Urinary bladder (tissue), 4 donors: ENCODE data around the gene UQCC2. TPM values are rescaled to one million over a fixed set of nuclear protein-coding genes. Genes with fewer than 3 reads are reported as not detected.

ENCODE experiments used
- DNase-seq: peaks from one replicate; pipeline ENCODE4 v3.0.0-alpha.2; 2015; ENCODE audit errors: extremely low spot score
- H3K27ac ChIP-seq: one replicate; pipeline ENCODE4 v1.5.1; 2013; ENCODE audit warnings: low read depth, mild to moderate bottlenecking, moderate library complexity
- H3K36me3 ChIP-seq: one replicate; pipeline ENCODE4 v1.6.1; 2013; ENCODE audit warnings: mild to moderate bottlenecking, moderate library complexity; ENCODE audit not compliant: insufficient read depth
- H3K4me1 ChIP-seq: one replicate; pipeline ENCODE4 v1.6.1; 2013; ENCODE audit warnings: mild to moderate bottlenecking, moderate library complexity; ENCODE audit not compliant: insufficient read depth
- H3K4me3 ChIP-seq: one replicate; pipeline ENCODE4 v1.5.1; 2013; ENCODE audit warnings: low read depth, low read length
- WGBS: extraction: QIAGEN DNeasy Blood & Tissue Kit; methylation state at CpG from one replicate; pipeline ENCODE4 v1.1.7; 2013; 5-methylcytosine and 5-hydroxymethylcytosine counted together
- polyA plus RNA-seq: library from polyadenylated mRNA; stranded (reverse); fragments of 200-250 nt; gene quantifications from one replicate; pipeline ENCODE4 v1.2.3, GENCODE V29; 2013
- total RNA-seq: library from RNA; depleted of rRNA; stranded (reverse); fragments of >200 nt; gene quantifications from one replicate; pipeline ENCODE4 v1.2.3, GENCODE V29; 2014
- donor health status: healthy with polysubstance abuse.
- donor health status: healthy.

The UQCC2 gene
- total and polyA plus RNA-seq, 2 donors: 14.4 to 43.7 TPM

DNA sequence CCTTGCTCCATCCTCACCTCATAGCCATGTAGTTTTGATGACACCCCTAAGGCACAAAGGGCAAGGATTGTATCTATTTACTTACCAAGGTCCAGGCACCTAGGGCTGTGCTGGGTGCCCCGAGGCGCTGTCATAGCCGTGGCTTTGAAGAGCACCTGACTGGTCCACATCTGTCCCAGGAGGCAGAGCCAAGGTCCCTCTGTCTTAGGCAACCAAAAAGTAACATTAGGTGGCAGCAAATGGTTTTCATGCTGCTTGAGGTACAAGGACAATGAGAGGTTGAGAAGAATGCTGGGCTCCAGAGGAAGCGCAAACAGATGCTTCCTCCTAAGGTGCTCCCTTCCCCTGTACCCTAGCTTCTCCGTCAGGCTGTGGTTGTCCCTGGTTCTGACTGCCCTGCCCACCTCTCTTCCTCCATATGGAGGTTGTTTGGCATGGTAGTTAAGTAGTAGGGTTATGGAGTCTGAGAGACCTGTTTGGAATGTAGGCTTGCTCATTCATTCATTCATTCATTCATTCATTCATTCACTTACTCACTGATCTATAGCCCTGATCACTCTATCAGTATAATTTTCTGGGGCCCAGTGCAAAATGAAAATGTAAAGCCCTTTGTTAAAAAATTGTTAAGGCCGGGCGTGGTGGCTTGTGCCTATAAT, 3.0 kb upstream of the UQCC2 start:
- Histone ChIP-seq H3K27ac (no peak overlapping the region), H3K4me3 (no peak overlapping the region), H3K4me1 (peaks cover 2% of the 10 kb centered on the region), H3K36me3 (no peaks in the 10 kb centered on the region)
- DNase-seq: no peak
- 86% methylated on average over 7 of the region's 7 CpGs for WGBS

- DNase-seq: no peak
- Histone ChIP-seq H3K4me3 (no peak overlapping the region), H3K27ac (no peak overlapping the region), H3K36me3 (no peaks in the 10 kb centered on the region), H3K4me1 (peaks cover 2% of the 10 kb centered on the region)
- WGBS: 57% methylated on average over 2 of the region's 2 CpGs
These were observed 2.3 kb upstream of the UQCC2 start for GRCh38 chr6:33713786-33714185.

GRCh38 chr6:33712914-33713313, 1.4 kb upstream of the UQCC2 start:
- peaks cover 2% of the 10 kb centered on the region for H3K4me1 ChIP-seq
- H3K36me3 ChIP-seq: no peaks in the 10 kb centered on the region
- DNase-seq: no peak
- WGBS: 88% methylated on average over 3 of the region's 3 CpGs
- no peak overlapping the region for H3K4me3 ChIP-seq
- H3K27ac ChIP-seq: no peak overlapping the region

- H3K4me3 ChIP-seq: peak overlapping the region; percentile 59
- 79% methylated on average over 15 of the region's 15 CpGs for WGBS
- H3K27ac ChIP-seq: no peak overlapping the region
- H3K4me1 ChIP-seq: peaks cover 2% of the 10 kb centered on the region
- H3K36me3 ChIP-seq: no peaks in the 10 kb centered on the region
- no peak for DNase-seq
These were observed 991 bp downstream of the UQCC2 start for GRCh38 chr6:33710296-33711121.

- no peak overlapping the region for H3K4me3 ChIP-seq
- H3K4me1 ChIP-seq: peaks cover 2% of the 10 kb centered on the region
- no peak for DNase-seq
- WGBS: 89% methylated on average over 10 of the region's 10 CpGs
- no peak overlapping the region for H3K27ac ChIP-seq
- no peaks in the 10 kb centered on the region for H3K36me3 ChIP-seq
These were observed 1.8 kb downstream of the UQCC2 start for GRCh38 chr6:33709605-33710295.

DNA sequence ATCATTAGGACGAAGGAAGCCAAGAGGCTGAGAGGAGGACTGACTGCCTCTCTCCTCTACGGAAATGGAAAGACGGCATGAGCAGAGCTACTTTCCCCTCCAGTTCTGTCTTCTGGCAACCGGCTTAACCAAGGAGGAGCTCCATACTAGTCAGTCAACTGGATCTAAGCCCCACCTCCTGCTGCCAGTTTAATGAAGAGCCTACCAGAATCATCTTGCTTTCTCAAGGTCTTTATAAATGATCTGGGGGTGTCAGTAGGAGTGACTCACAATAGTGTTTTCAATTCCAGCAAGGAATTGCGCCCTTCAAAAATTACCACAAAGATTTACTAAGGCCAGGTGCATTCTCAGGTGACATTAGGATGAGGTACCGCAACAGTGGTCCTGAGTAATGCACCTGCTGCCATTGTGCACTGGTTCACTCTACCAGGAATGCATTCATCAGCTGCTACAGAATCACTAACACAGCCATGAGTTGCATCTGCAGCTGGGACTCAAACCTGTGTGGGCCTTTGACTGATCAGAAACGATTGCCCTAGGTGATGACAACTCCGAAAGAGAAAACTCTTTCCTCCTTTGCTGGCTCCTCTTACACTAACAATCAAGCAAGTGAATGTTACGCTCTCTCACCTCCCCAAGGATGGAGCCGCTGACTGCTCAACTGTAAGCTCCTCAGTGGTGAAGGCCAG, 2.8 kb downstream of the UQCC2 start:
- DNase-seq: no peak
- H3K4me1 ChIP-seq: peaks cover 2% of the 10 kb centered on the region
- 93% methylated on average over 10 of the region's 10 CpGs for WGBS
- no peak overlapping the region for H3K4me3 ChIP-seq
- H3K27ac ChIP-seq: no peak overlapping the region
- H3K36me3 ChIP-seq: no peaks in the 10 kb centered on the region

- Histone ChIP-seq H3K27ac (no peak overlapping the region), H3K4me3 (no peak overlapping the region), H3K36me3 (no peaks in the 10 kb centered on the region), H3K4me1 (peaks cover 2% of the 10 kb centered on the region)
- WGBS: 90% methylated on average over 5 of the region's 5 CpGs
- DNase-seq: no peak
These were observed 3.7 kb downstream of the UQCC2 start for GRCh38 chr6:33707771-33708170.

DNA sequence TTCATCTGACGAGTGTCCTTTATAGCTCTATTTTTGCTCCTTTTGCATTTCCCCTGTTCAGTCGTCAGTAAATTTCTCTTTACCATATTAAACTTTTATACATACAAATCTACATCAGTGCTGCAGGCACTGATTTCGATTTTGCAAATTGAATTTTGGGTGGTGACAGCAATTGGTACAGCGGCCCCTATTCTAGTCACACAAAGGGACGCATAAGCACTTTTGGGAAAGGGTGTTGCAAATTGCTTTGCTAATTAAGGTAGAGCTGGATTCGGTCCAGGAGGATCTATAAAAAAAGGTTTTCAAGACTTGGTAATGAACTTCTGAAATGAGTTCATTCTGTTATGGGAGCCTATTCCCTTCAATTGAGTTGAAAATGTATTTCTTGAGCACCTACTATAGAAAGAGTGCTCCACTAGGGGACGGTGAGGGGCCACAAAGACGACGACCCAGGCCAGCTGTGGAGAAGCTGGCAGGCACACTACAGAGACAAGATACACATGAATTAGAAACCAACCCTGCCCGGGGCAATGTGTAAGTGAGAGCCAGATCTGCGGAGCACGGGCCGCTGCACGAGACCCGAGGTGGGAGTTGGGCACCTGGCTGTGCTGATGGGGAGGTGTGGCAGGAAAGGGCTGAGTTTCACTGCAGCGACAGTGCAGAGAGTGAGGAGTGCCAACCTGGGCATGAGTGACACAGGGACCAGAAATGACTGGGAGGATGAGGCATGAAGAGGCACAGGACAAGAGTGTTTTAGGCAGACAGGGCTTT, 5.4 kb downstream of the UQCC2 start:
- no peak overlapping the region for H3K4me3 ChIP-seq
- H3K4me1 ChIP-seq: peaks cover 2% of the 10 kb centered on the region
- DNase-seq: no peak
- H3K27ac ChIP-seq: no peak overlapping the region
- H3K36me3 ChIP-seq: no peaks in the 10 kb centered on the region
- 87% methylated on average over 16 of the region's 16 CpGs for WGBS

GRCh38 chr6:33705268-33705885, 6.1 kb downstream of the UQCC2 start:
- no peak for DNase-seq
- no peaks in the 10 kb centered on the region for H3K36me3 ChIP-seq
- H3K4me1 ChIP-seq: no peaks in the 10 kb centered on the region
- no peak overlapping the region for H3K27ac ChIP-seq
- 79% methylated on average over 9 of the region's 9 CpGs for WGBS
- H3K4me3 ChIP-seq: no peak overlapping the region

DNA sequence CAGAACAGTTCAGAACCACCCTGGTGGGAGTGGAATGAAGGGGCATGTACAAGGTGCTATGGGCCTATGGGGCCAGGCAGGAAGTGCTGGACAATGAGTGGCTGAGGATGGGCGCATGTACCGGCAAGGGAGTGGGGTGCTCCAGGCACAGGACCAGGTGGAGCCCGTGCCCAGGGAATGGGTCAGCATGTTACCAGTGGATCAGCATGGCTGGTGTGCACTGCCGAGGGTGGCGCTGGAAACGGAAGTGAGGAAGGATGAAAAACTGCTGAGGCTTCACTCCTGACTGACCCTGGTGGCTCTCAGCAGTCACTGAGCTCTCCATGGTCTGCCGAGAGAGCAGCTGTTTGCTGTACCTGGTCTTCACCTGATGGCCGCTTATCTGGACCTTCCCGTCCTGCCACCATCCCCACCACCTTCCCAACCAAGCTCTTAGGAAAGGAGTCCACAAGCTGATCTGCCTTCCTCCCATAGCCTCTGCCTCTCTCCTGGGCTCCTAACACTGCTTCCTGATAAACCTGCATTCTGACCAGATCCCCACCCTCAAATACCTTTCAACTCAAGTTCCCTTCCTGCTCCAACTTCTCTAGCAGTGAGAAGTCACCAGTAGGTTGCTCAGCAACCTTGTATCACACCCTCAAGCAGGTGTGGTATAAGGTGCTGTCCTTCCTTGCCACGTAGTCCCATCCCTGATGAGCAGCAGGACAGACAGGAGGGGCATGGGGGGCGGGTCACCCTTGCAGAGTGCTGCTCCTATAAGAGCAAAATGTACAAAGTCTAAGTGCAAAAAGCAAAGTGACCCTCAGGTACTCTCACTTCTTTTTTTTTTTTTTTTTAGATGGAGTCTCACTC, 7.1 kb downstream of the UQCC2 start:
- Histone ChIP-seq H3K4me3 (no peak overlapping the region), H3K36me3 (no peaks in the 10 kb centered on the region), H3K4me1 (no peaks in the 10 kb centered on the region), H3K27ac (no peak overlapping the region)
- WGBS: 91% methylated on average over 11 of the region's 11 CpGs
- DNase-seq: no peak

GRCh38 chr6:33702345-33702977, 9.0 kb downstream of the UQCC2 start:
- no peak overlapping the region for H3K4me3 ChIP-seq
- no peak overlapping the region for H3K27ac ChIP-seq
- whole genome bisulfite sequencing: 79% methylated on average over 1 of the region's 1 CpG
- H3K36me3 ChIP-seq: no peaks in the 10 kb centered on the region
- H3K4me1 ChIP-seq: no peaks in the 10 kb centered on the region
- DNase-seq: no peak
